SK-N-SH treated with all-trans-retinoic acid at 6 μM for 48 hours (cell line): ENCODE data around the gene CDK6.

Experiments used
- ATAC-seq: fragments of 200-7000 bp; cut with Tn5 transposase; 3 replicates; pipeline ENCODE4 v1.9.1; 2020; ENCODE audit warnings: mild to moderate bottlenecking, moderate library complexity
- ARNTL ChIP-seq: fragments of 450-650 bp; formaldehyde crosslinking; IDR thresholded peaks from 2 replicates; pipeline ENCODE4 v1.5.0; 2020; ENCODE audit warnings: low read depth, mild to moderate bottlenecking, moderate library complexity, borderline replicate concordance
- BACH2 ChIP-seq: fragments of 250-450 bp; sonication (Bioruptor Pico); IDR thresholded peaks from 2 replicates; pipeline ENCODE4 v1.9.0; 2021; ENCODE audit warnings: mild to moderate bottlenecking, borderline replicate concordance
- CREB5 ChIP-seq: fragments of 250-450 bp; sonication (Bioruptor Pico); IDR thresholded peaks from 2 replicates; pipeline ENCODE4 v1.5.1; 2020; ENCODE audit warnings: low read depth, mild to moderate bottlenecking, moderate library complexity
- CSRNP3 ChIP-seq: fragments of 250-450 bp; sonication (Bioruptor Pico); IDR thresholded peaks from 2 replicates; pipeline ENCODE4 v1.5.1; 2021; ENCODE audit warnings: mild to moderate bottlenecking, moderate library complexity
- ESRRG ChIP-seq: fragments of 250-450 bp; sonication (Bioruptor Pico); IDR thresholded peaks from 2 replicates; pipeline ENCODE4 v1.6.1; 2021; ENCODE audit warnings: mild to moderate bottlenecking
- GLIS3 ChIP-seq: fragments of 250-450 bp; sonication (Bioruptor Pico); IDR thresholded peaks from 2 replicates; pipeline ENCODE4 v1.5.0; 2020; ENCODE audit warnings: mild to moderate bottlenecking, moderate library complexity
- ISL1 ChIP-seq: fragments of 250-450 bp; sonication (Bioruptor Pico); IDR thresholded peaks from 2 replicates; pipeline ENCODE4 v2.1.2; 2022; ENCODE audit warnings: mild to moderate bottlenecking, moderate library complexity
- OSR1 ChIP-seq: fragments of 250-450 bp; sonication (Bioruptor Pico); IDR thresholded peaks from 2 replicates; pipeline ENCODE4 v1.8.0; 2022; ENCODE audit warnings: moderate library complexity, mild to moderate bottlenecking, inconsistent platforms
- PATZ1 ChIP-seq: fragments of 250-450 bp; sonication (Bioruptor Pico); IDR thresholded peaks from 2 replicates; pipeline ENCODE4 v1.8.0; 2020; ENCODE audit warnings: mild to moderate bottlenecking, moderate library complexity, borderline replicate concordance
- POU6F1 ChIP-seq: fragments of 250-450 bp; sonication (Bioruptor Pico); IDR thresholded peaks from 2 replicates; pipeline ENCODE4 v1.8.0; 2021; ENCODE audit warnings: low read depth, mild to moderate bottlenecking, moderate library complexity, borderline replicate concordance
- PPARA ChIP-seq: fragments of 250-450 bp; sonication (Bioruptor Pico); IDR thresholded peaks from 2 replicates; pipeline ENCODE4 v1.5.0; 2020; ENCODE audit warnings: mild to moderate bottlenecking, borderline replicate concordance
- RARB ChIP-seq: fragments of 250-450 bp; sonication (Bioruptor Pico); IDR thresholded peaks from 2 replicates; pipeline ENCODE4 v1.8.0; 2021; ENCODE audit warnings: mild to moderate bottlenecking, moderate library complexity
- SNAI2 ChIP-seq: fragments of 250-450 bp; sonication (Bioruptor Pico); IDR thresholded peaks from 2 replicates; pipeline ENCODE4 v1.5.0; 2020; ENCODE audit warnings: mild to moderate bottlenecking, moderate library complexity
- TCF4 ChIP-seq: fragments of 250-450 bp; sonication (Bioruptor Pico); IDR thresholded peaks from 2 replicates; pipeline ENCODE4 v1.8.0; 2021; ENCODE audit warnings: mild to moderate bottlenecking, moderate library complexity, borderline replicate concordance
- TOX ChIP-seq: fragments of 250-450 bp; sonication (Bioruptor Pico); IDR thresholded peaks from 2 replicates; pipeline ENCODE4 v1.8.0; 2021; ENCODE audit warnings: mild to moderate bottlenecking, moderate library complexity, borderline replicate concordance
- ZC3H10 ChIP-seq: fragments of 250-450 bp; sonication (Bioruptor Pico); IDR thresholded peaks from 2 replicates; pipeline ENCODE4 v1.5.1; 2021; ENCODE audit warnings: mild to moderate bottlenecking, moderate library complexity
- ZFP3 ChIP-seq: fragments of 250-450 bp; sonication (Bioruptor Pico); IDR thresholded peaks from 2 replicates; pipeline ENCODE4 v1.5.0; 2020; ENCODE audit warnings: mild to moderate bottlenecking, moderate library complexity
- ZFP30 ChIP-seq: fragments of 450-650 bp; formaldehyde crosslinking; IDR thresholded peaks from 2 replicates; pipeline ENCODE4 v1.5.0; 2022; ENCODE audit warnings: mild to moderate bottlenecking, moderate library complexity
- ZNF565 ChIP-seq: fragments of 450-650 bp; formaldehyde crosslinking; conservative IDR thresholded peaks from 2 replicates; pipeline ENCODE4 v1.5.0; 2020; ENCODE audit warnings: low read depth, mild to moderate bottlenecking, moderate library complexity
- ZNF8 ChIP-seq: fragments of 450-650 bp; formaldehyde crosslinking; IDR thresholded peaks from 2 replicates; pipeline ENCODE4 v1.5.0; 2020; ENCODE audit warnings: mild to moderate bottlenecking, moderate library complexity
- TF ChIP-seq, protein P1 (sequence below): fragments of 250-450 bp; sonication (Bioruptor Pico); IDR thresholded peaks from 2 replicates; pipeline ENCODE4 v1.5.0; 2020; ENCODE audit warnings: mild to moderate bottlenecking, moderate library complexity

The CDK6 gene

DNA sequence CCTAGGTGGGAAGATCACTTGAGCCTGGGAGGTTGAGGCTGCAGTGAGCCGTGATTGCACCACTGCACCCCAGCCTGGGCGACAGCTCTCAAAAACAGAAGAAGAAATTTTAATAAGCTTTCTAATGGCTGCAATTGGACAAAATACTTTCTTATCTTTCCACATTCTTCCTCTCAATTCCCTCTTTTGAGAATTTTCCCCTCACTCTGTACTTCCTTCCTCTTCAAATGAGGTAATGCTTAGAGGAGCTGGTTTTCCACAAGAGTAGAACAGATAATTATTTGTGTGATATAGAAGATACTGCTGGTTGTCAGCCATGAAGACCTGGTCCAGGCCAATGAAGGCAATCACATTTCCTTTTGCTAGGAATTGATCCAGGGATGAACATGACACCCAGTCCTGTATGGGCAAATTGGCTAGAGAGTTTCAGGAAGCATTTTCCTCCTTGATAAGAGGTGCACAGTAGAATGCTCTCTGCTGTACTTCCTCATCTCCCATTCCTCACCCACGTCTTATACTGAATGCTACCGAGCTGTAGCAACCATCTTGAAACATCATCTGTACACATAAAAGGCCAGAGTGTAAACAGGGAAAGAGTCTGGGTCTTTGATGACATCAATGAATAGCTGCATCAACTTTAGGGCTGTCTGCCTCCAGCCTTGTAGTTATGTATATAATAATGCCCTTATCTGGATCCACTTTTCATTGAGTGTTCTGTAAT, 103.9 kb downstream of the CDK6 start:
- no peak for TF ChIP-seq ARNTL
- TF ChIP-seq ZFP30 (CRISPR knock-in tag), result no peak
- TF ChIP-seq CREB5 (CRISPR knock-in tag), result no peak
- TF ChIP-seq POU6F1 (CRISPR knock-in tag), result no peak
- no peak for TF ChIP-seq ISL1 (CRISPR knock-in tag)
- no peak for TF ChIP-seq ZNF565
- no peak for TF ChIP-seq TOX
- no peak for TF ChIP-seq ZC3H10 (CRISPR knock-in tag)
- no peak for TF ChIP-seq TCF4 (CRISPR knock-in tag)
- no peak for TF ChIP-seq BACH2 (CRISPR knock-in tag)
- no peak for TF ChIP-seq PPARA
- TF ChIP-seq, protein P1, sequence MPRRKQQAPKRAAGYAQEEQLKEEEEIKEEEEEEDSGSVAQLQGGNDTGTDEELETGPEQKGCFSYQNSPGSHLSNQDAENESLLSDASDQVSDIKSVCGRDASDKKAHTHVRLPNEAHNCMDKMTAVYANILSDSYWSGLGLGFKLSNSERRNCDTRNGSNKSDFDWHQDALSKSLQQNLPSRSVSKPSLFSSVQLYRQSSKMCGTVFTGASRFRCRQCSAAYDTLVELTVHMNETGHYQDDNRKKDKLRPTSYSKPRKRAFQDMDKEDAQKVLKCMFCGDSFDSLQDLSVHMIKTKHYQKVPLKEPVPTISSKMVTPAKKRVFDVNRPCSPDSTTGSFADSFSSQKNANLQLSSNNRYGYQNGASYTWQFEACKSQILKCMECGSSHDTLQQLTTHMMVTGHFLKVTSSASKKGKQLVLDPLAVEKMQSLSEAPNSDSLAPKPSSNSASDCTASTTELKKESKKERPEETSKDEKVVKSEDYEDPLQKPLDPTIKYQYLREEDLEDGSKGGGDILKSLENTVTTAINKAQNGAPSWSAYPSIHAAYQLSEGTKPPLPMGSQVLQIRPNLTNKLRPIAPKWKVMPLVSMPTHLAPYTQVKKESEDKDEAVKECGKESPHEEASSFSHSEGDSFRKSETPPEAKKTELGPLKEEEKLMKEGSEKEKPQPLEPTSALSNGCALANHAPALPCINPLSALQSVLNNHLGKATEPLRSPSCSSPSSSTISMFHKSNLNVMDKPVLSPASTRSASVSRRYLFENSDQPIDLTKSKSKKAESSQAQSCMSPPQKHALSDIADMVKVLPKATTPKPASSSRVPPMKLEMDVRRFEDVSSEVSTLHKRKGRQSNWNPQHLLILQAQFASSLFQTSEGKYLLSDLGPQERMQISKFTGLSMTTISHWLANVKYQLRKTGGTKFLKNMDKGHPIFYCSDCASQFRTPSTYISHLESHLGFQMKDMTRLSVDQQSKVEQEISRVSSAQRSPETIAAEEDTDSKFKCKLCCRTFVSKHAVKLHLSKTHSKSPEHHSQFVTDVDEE (CRISPR knock-in tag), result no peak
- no peak for TF ChIP-seq OSR1
- TF ChIP-seq CSRNP3, result no peak
- TF ChIP-seq SNAI2, result no peak
- TF ChIP-seq PATZ1 (CRISPR knock-in tag), result no peak
- no peak for TF ChIP-seq ESRRG (CRISPR knock-in tag)
- TF ChIP-seq RARB (CRISPR knock-in tag), result no peak
- ATAC-seq, result no peak

DNA sequence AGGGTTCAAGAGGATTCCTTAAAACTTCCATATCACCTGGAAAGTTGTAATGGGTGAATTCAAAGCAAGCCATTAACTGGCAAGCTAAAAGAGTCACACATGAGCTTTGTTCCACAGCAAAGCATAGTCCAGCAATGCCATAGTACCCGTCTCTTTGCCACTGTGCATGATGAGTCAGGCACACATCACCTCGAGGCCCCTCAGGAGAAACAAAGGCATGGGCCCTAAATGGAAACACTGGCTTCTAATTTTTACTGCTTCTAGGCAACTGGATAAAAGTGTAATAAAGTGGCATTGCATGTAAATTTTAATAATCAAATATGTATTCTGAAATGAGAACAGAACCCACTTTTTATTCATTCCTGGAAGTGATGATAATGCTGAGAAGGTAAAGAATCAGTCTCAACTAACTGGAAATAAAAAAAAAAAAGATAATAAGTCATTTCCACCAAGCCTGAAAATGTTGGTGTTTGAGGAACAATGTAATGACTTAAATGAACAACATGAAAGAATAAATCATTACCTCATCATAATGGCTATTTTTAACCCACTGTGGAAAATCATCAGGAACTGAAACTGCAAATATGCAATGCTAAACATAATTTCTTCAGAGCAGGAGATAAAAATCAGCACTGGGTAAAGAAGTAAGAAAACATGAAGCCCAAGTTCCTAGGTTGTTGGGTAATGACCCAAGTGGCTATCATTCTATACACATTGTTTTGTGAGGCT, 104.9 kb downstream of the CDK6 start:
- ATAC-seq, result peak; percentile 31
- TF ChIP-seq ZNF565 (no peak), SNAI2 (no peak), ZNF8 (no peak), ZFP30 (CRISPR knock-in tag) (no peak), TCF4 (CRISPR knock-in tag) (no peak), GLIS3 (CRISPR knock-in tag) (no peak), ZFP3 (CRISPR knock-in tag) (no peak), ISL1 (CRISPR knock-in tag) (peak; percentile 13; the same call in 1 of the 2 replicates)

DNA sequence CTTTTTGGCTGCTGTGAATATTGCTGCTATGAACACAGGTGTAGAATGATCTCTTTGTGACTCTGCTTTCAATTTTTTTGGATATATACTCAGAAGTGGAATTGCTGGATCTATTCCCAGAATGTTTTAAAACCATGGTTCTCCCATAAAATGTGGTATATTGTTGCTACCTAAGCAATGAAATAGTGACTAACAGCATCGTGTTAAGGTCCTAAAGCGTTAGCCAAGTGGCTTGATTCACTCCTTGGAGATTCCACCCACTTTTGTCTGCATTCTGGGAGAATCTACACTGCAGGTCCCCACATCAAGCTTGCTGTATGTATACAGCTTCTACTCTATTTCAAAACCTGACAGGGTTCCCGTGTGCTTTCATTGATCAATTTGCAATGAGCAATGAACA, 105.6 kb downstream of the CDK6 start:
- peak; percentile 9; the same call in 2 of the 3 replicates for ATAC-seq
- TF ChIP-seq CREB5 (CRISPR knock-in tag), result no peak
- no peak for TF ChIP-seq CSRNP3
- no peak for TF ChIP-seq SNAI2
- TF ChIP-seq, protein P1 (CRISPR knock-in tag), result no peak
